Medulla oblongata (tissue), 1 donor: Measurements from ENCODE around the gene SPRR4.
"Not testable (repeated sequence)": the region's sequence is repeated elsewhere in the genome, so short reads cannot be mapped to it uniquely, and the experiment has no call there.

Experiments used
- DNase-seq: peaks from one replicate; pipeline ENCODE4 v3.0.0-alpha.2; 2015; ENCODE audit errors: extremely low spot score

SPRR4 gene

GRCh38 chr1:152965853-152966252 is 4.6 kb upstream of the SPRR4 start:
- DNase-seq = no peak

GRCh38 chr1:152967201-152967600 is 3.2 kb upstream of the SPRR4 start:
- no peak for DNase-seq

- DNase-seq = no peak
Observed at GRCh38 chr1:152968248-152968647, 2.2 kb upstream of the SPRR4 start.

GRCh38 chr1:152969036-152969435 is 1.4 kb upstream of the SPRR4 start:
- DNase-seq = no peak

- no peak for DNase-seq
Observed at GRCh38 chr1:152972196-152972886, 1.9 kb downstream of the SPRR4 start.

GRCh38 chr1:152976688-152977087 is 6.2 kb downstream of the SPRR4 start:
- no peak for DNase-seq

- DNase-seq = no peak
Observed at GRCh38 chr1:152977614-152978013, 7.2 kb downstream of the SPRR4 start.

- DNase-seq = no peak
Observed at GRCh38 chr1:152980676-152981075, 10.2 kb downstream of the SPRR4 start.

GRCh38 chr1:152981146-152981871 is 10.9 kb downstream of the SPRR4 start:
- no peak for DNase-seq

GRCh38 chr1:152982076-152982475 is 11.6 kb downstream of the SPRR4 start:
- no peak for DNase-seq

- DNase-seq = no peak
Observed at GRCh38 chr1:152983234-152983633, 12.8 kb downstream of the SPRR4 start.

GRCh38 chr1:152983743-152984142 is 13.3 kb downstream of the SPRR4 start, which contains the start of gene SPRR1A:
Gene SPRR1A (plus strand): TSS chr1:152984081. CDS start chr1:152985231, 1,150 bp downstream.
- no peak for DNase-seq

GRCh38 chr1:152986578-152986977 is 16.1 kb downstream of the SPRR4 start:
- DNase-seq = no peak

- no peak for DNase-seq
Observed at GRCh38 chr1:152993186-152993585, 22.7 kb downstream of the SPRR4 start.

- DNase-seq = no peak
Observed at GRCh38 chr1:152995842-152996241, 25.4 kb downstream of the SPRR4 start.

- peak; percentile 65 for DNase-seq
Observed at GRCh38 chr1:152996633-152997400, 26.4 kb downstream of the SPRR4 start.

- DNase-seq = no peak
Observed at GRCh38 chr1:152997901-152998300, 27.5 kb downstream of the SPRR4 start.

GRCh38 chr1:152998476-152998875 is 28.0 kb downstream of the SPRR4 start:
- DNase-seq = no peak

GRCh38 chr1:152999818-153000217 is 29.4 kb downstream of the SPRR4 start:
- DNase-seq = no peak

GRCh38 chr1:153000294-153000693 is 29.8 kb downstream of the SPRR4 start:
- no peak for DNase-seq

GRCh38 chr1:153001382-153001781 is 30.9 kb downstream of the SPRR4 start, which contains the start of gene SPRR3:
Gene SPRR3 (plus strand): TSS chr1:153001749. CDS start chr1:153003021, 1,272 bp downstream.
- DNase-seq = no peak

GRCh38 chr1:153011235-153011758 is 40.8 kb downstream of the SPRR4 start:
- not testable (repeated sequence) for DNase-seq
